ENCODE measurements around the gene DNMT3B. TPM values are rescaled to one million over a fixed set of nuclear protein-coding genes. Genes with fewer than 3 reads are reported as not detected.

The DNMT3B gene
- total RNA-seq, 2 experiments from 2014 or later: 1.3 to 1.5 TPM

GRCh38 chr20:32806356-32806755 lies 44.2 kb downstream of the DNMT3B start:
- CTCF ChIA-PET: no interaction called here
- POLR2A ChIA-PET: no interaction called here

GRCh38 chr20:32807706-32808105 lies 45.5 kb downstream of the DNMT3B start:
- POLR2A ChIA-PET: no interaction called here
- CTCF ChIA-PET: interaction anchor here (0.6 to 1.0 kb wide), 2 partner anchors 9 to 25 kb away, joined by 3 to 9 read pairs; no protein-coding TSS in a partner anchor

GRCh38 chr20:32808438-32808837 lies 46.3 kb downstream of the DNMT3B start:
- POLR2A ChIA-PET: no interaction called here
- CTCF ChIA-PET: interaction anchor here (0.7 kb wide), 1 partner anchor 83 kb away, joined by 3 read pairs; no protein-coding TSS in a partner anchor

- POLR2A ChIA-PET: no interaction called here
- CTCF ChIA-PET: interaction anchor here (0.7 to 1.3 kb wide), 3 partner anchors 20 to 122 kb away, joined by 3 to 5 read pairs (median 3); no protein-coding TSS in a partner anchor
These were observed 47.7 kb downstream of the DNMT3B start for GRCh38 chr20:32809907-32810306.

GRCh38 chr20:32810941-32811340 lies 48.8 kb downstream of the DNMT3B start:
- POLR2A ChIA-PET: no interaction called here
- CTCF ChIA-PET: interaction anchor here (1.3 kb wide), 1 partner anchor 21 kb away, joined by 3 read pairs; no protein-coding TSS in a partner anchor

GRCh38 chr20:32811886-32812285 lies 49.7 kb downstream of the DNMT3B start:
- ChIA-PET POLR2A (interaction anchor here (0.6 kb wide), 1 partner anchor 410 kb away, joined by 3 read pairs; no protein-coding TSS in a partner anchor), CTCF (no interaction called here)

- CTCF ChIA-PET: interaction anchor here (0.6 to 1.3 kb wide), 5 partner anchors 30 to 297 kb away, joined by 3 to 4 read pairs (median 3); no protein-coding TSS in a partner anchor
- POLR2A ChIA-PET: interaction anchor here (0.6 to 1.6 kb wide), 9 partner anchors 9 to 1294 kb away, joined by 3 to 7 read pairs (median 4); partner anchors contain the start of gene COMMD7
These were observed 58.0 kb downstream of the DNMT3B start for GRCh38 chr20:32819992-32820697.

GRCh38 chr20:32820698-32821377 lies 58.7 kb downstream of the DNMT3B start:
- CTCF ChIA-PET: interaction anchor here (0.7 to 1.3 kb wide), 4 partner anchors 42 to 297 kb away, joined by 3 to 4 read pairs (median 3); no protein-coding TSS in a partner anchor

GRCh38 chr20:32822225-32822624 lies 60.0 kb downstream of the DNMT3B start:
- POLR2A ChIA-PET: no interaction called here
- CTCF ChIA-PET: interaction anchor here (1.0 kb wide), 1 partner anchor 44 kb away, joined by 3 read pairs; no protein-coding TSS in a partner anchor

More at GRCh38 chr20:32820698-32821377, 58.7 kb downstream of the DNMT3B start:
- POLR2A ChIA-PET: interaction anchor here (0.6 to 1.6 kb wide), 7 partner anchors 9 to 1295 kb away, joined by 3 to 5 read pairs (median 4); partner anchors contain the start of gene COMMD7

GRCh38 chr20:32823078-32823477 lies 60.9 kb downstream of the DNMT3B start:
- ChIA-PET CTCF (no interaction called here), POLR2A (no interaction called here)

GRCh38 chr20:32823737-32824588 lies 61.8 kb downstream of the DNMT3B start:
- CTCF ChIA-PET: no interaction called here
- POLR2A ChIA-PET: no interaction called here

- ChIA-PET CTCF (no interaction called here), POLR2A (interaction anchor here (0.6 kb wide), 1 partner anchor 76 kb away, joined by 3 read pairs; no protein-coding TSS in a partner anchor)
These were observed 66.0 kb downstream of the DNMT3B start for GRCh38 chr20:32828029-32828680.

- CTCF ChIA-PET: interaction anchor here (0.8 kb wide), 1 partner anchor 40 kb away, joined by 3 read pairs; no protein-coding TSS in a partner anchor
These were observed 67.3 kb downstream of the DNMT3B start for GRCh38 chr20:32829311-32830005.

GRCh38 chr20:32830437-32830836 lies 68.3 kb downstream of the DNMT3B start:
- ChIA-PET POLR2A (no interaction called here), CTCF (interaction anchor here (0.8 kb wide), 1 partner anchor 41 kb away, joined by 3 read pairs; no protein-coding TSS in a partner anchor)

More at GRCh38 chr20:32829311-32830005, 67.3 kb downstream of the DNMT3B start:
- POLR2A ChIA-PET: interaction anchor here (0.6 to 1.0 kb wide), 2 partner anchors 9 to 450 kb away, joined by 4 to 7 read pairs; no protein-coding TSS in a partner anchor

GRCh38 chr20:32831982-32832381 lies 69.8 kb downstream of the DNMT3B start:
- POLR2A ChIA-PET: no interaction called here
- CTCF ChIA-PET: no interaction called here

- POLR2A ChIA-PET: no interaction called here
- CTCF ChIA-PET: interaction anchor here (0.7 kb wide), 1 partner anchor 25 kb away, joined by 9 read pairs; no protein-coding TSS in a partner anchor
These were observed 70.5 kb downstream of the DNMT3B start for GRCh38 chr20:32832664-32833063.

GRCh38 chr20:32834972-32835371 lies 72.8 kb downstream of the DNMT3B start:
- ChIA-PET CTCF (no interaction called here), POLR2A (interaction anchor here (0.6 kb wide), 1 partner anchor 19 kb away, joined by 3 read pairs; no protein-coding TSS in a partner anchor)

- ChIA-PET POLR2A (no interaction called here), CTCF (interaction anchor here (0.5 kb wide), 1 partner anchor 90 kb away, joined by 4 read pairs; no protein-coding TSS in a partner anchor)
These were observed 75.0 kb downstream of the DNMT3B start for GRCh38 chr20:32837157-32837556.
